Stimulated activated CD8-positive, alpha-beta memory T cell treated with anti-CD3 and anti-CD28 coated beads, Interleukin-4, amount 100 ng/mL, for 4 hours (primary cell): ENCODE results near the gene TEX19.
"Not testable (repeated sequence)": the region's sequence is repeated elsewhere in the genome, so short reads cannot be mapped to it uniquely, and the experiment has no call there.

Source experiments
- DNase-seq, 2 donors: peaks; one replicate each; pipeline ENCODE4 v3.0.0-alpha.2; 2020; ENCODE audit warnings: low read depth in 2 of 2, low spot score in 1 of 2

The TEX19 gene

DNA sequence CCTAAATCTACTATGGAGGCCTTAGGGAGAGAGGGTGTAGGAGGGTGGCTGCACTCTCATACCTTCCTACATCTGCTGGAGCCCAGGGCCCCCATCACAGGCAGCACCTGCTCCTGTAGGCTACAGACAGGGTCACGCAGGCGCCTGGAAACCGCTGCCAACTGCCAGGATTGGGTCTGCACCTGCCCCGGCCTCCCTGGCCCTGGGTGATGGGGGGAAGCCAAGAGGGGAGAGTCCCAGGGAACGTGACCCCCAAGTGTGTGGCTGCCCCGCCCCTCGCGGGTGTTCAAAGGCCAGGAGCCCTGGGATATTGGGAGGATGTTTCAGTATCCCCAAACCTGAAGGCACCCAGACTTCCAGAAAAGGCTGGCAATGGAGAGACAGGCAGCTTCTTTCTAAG is 5.6 kb upstream of the TEX19 start:
- DNase-seq: no peak

- DNase-seq: no peak
Measured at GRCh38 chr17:82354804-82355308, 4.2 kb upstream of the TEX19 start.

GRCh38 chr17:82355770-82356427 is 3.1 kb upstream of the TEX19 start:
- DNase-seq: no peak

DNA sequence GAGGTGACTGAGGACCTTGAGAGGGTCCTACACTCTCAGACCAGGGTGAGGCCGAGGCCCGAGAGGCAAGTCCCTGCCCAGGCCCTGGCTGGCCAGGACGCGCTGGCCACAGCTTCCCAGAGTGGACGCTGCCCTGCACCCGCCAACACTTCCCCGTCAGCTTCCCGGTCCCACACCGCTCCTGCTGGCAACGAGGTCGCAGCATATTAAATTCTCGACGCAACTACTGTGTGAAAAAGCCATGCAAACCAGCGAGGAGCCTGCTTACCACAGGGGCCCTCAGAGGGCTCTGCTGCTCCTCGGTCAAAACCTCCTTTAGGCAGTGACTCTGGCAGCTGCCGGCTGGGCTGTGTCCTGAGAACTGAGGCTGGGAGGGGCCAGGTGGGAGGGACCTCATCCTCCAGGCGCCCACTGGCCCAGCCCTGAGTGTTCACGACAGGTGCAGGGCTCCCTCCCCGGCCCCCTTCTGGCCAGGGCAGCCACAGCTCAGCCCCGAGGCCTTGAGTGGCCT is 2.1 kb upstream of the TEX19 start:
- DNase-seq: no peak

GRCh38 chr17:82357394-82357793 is 1.7 kb upstream of the TEX19 start:
- no peak for DNase-seq

DNA sequence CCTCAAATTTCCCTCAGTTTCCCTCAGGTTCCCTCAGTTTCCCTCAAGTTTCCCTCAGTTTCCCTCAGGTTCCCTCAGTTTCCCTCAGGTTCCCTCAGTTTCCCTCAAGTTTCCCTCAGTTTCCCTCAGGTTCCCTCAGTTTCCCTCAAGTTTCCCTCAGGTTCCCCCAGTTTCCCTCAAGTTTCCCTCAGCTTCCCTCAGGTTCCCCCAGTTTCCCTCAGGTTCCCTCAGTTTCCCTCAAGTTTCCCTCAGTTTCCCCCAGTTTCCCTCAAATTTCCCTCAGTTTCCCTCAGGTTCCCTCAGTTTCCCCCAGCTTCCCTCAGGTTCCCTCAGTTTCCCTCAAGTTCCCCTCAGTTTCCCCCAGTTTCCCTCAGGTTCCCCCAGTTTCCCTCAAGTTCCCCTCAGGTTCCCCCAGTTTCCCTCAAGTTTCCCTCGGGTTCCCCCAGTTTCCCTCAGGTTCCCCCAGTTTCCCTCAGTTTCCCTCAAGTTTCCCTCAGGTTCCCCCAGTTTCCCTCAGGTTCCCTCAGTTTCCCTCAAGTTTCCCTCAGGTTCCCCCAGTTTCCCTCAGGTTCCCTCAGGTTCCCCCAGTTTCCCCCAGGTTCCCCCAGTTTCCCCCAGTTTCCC is 516 bp downstream of the TEX19 start:
- not testable (repeated sequence) for DNase-seq

GRCh38 chr17:82361885-82362633 is 3.0 kb downstream of the TEX19 start:
- no peak for DNase-seq

- no peak for DNase-seq
Measured at GRCh38 chr17:82365606-82366295, 6.7 kb downstream of the TEX19 start.

DNA sequence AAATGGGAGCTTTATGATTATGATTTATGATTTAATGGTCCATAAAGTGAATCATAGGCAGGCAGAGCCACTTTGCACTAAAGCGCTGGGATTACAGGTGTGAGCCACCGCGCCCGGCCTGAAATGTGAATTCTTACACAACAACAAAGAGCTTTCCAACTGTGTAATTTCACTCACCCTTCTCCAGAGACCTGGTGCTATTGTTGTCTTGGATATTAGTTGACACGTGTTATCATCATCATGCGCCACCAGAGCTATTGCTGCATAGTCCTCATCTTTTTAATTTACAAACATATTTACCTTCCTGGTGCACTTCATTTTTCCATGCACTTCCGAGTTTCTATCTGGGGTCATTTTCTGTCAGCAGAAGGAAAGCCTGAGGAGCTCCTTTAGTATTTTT is 7.7 kb downstream of the TEX19 start:
- no peak for DNase-seq

GRCh38 chr17:82367724-82368524 is 8.9 kb downstream of the TEX19 start:
- DNase-seq: no peak

GRCh38 chr17:82369211-82369610 is 10.2 kb downstream of the TEX19 start:
- DNase-seq: no peak

- DNase-seq: no peak
Measured at GRCh38 chr17:82370471-82371332, 11.7 kb downstream of the TEX19 start.

GRCh38 chr17:82371333-82372248 is 12.5 kb downstream of the TEX19 start, which contains the start of gene UTS2R:
Gene UTS2R (plus strand): TSS chr17:82371765. CDS start chr17:82374325, 2,560 bp downstream.
- no peak for DNase-seq

DNA sequence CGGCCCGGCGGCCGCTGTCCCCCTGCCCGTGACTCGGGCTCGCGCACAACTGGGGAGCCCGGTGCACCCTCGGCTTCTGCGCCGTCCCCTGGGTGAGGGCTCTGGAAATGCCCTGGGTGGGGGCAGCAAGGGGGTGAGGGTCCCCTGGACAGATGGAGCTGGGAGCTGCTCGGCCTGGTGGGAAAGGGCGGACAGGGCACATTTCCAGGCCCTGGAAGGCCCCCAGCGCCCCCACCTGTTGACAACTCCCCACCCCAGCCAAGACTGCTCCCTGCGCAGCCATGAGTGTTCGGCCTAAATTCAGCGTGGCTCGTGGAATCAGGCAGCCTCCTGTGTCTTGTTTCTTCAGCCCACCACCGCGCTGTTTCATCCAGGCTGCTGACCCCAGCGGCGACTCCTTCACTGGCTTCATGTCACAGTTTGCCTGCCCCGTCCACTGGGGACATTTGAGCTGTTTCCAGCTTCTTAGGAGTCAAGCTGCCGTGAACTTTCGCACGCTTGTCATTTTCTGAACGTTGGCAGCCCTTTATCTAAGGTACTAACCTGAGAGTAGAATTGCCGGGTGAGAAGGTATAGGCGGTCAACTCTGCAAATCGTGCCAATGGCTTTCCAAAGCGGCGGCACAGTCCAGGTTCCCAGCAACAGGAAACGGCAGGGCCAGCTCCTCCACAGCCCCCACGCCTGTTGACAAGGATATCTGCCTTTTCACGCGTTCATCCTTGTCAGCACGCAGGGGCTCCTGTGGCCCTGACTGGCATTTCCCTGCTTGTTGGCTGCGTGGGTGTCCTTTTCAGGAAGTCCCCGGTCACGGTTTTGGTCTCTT is 13.4 kb downstream of the TEX19 start:
- DNase-seq: no peak

DNA sequence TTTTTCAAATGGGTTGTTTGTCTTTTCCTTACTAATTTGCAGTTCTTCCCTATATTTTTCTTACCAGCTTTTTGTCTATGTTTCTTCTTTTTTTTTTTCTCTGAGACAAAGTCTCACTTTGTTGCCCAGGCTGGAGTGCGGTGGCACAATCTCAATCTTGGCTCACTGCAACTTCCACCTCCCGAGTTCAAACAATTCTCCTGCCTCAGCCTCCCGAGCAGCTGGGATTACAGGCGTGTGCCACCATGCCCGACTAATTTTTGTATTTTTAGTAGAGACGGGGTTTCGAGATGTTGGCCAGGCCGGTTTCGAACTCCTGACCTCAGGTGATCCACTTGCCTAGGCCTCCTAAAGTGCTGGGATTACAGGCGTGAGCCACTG is 14.0 kb downstream of the TEX19 start:
- DNase-seq: not testable (repeated sequence)

GRCh38 chr17:82373731-82374625 is 14.9 kb downstream of the TEX19 start:
- no peak for DNase-seq
